H9 (cell line): ENCODE measurements around the gene RPL23. TPM values are rescaled to one million over a fixed set of nuclear protein-coding genes. Genes with fewer than 3 reads are reported as not detected.

Experiments used
- DNase-seq: peaks from one replicate; pipeline ENCODE4 v3.0.0-alpha.2; 2017
- H2AFZ ChIP-seq: one replicate; pipeline ENCODE4 v1.6.1; 2013; ENCODE audit warnings: mild to moderate bottlenecking, low read length, control low read depth, moderate library complexity
- H2AK5ac ChIP-seq: 2 replicates; pipeline ENCODE4 v1.6.1; 2013; ENCODE audit warnings: low read length, control low read depth, mixed read lengths; ENCODE audit not compliant: insufficient read length
- H2BK120ac ChIP-seq: one replicate; pipeline ENCODE4 v1.6.1; 2013; ENCODE audit warnings: low read depth, mild to moderate bottlenecking, low read length, control low read depth, inconsistent platforms; ENCODE audit not compliant: poor library complexity, severe bottlenecking
- H2BK12ac ChIP-seq: 2 replicates; pipeline ENCODE4 v1.6.1; 2013; ENCODE audit warnings: low read length, control low read depth, mixed read lengths, low read depth; ENCODE audit not compliant: insufficient read length
- H2BK15ac ChIP-seq: 2 replicates; pipeline ENCODE4 v1.6.1; 2013; ENCODE audit warnings: low read depth, low read length, control low read depth
- H2BK20ac ChIP-seq: one replicate; pipeline ENCODE4 v1.6.1; 2013; ENCODE audit warnings: low read depth, mild to moderate bottlenecking, low read length, control low read depth, inconsistent platforms; ENCODE audit not compliant: poor library complexity, severe bottlenecking
- H2BK5ac ChIP-seq: 2 replicates; pipeline ENCODE4 v1.6.1; 2013; ENCODE audit warnings: low read length, control low read depth, mixed read lengths; ENCODE audit not compliant: insufficient read length
- H3K14ac ChIP-seq: 2 replicates; pipeline ENCODE4 v1.6.1; 2013; ENCODE audit warnings: low read length, control low read depth; ENCODE audit not compliant: insufficient read depth
- H3K18ac ChIP-seq: 2 replicates; pipeline ENCODE4 v1.6.1; 2013; ENCODE audit warnings: low read depth, mild to moderate bottlenecking, mixed read lengths, low read length, control low read depth; ENCODE audit not compliant: insufficient read length
- H3K23ac ChIP-seq: 2 replicates; pipeline ENCODE4 v1.6.1; 2013; ENCODE audit warnings: low read length, control low read depth, mixed read lengths, low read depth; ENCODE audit not compliant: insufficient read length
- H3K23me2 ChIP-seq: 2 replicates; pipeline ENCODE4 v1.6.1; 2013; ENCODE audit warnings: low read depth, mild to moderate bottlenecking, mixed read lengths, low read length, control low read depth; ENCODE audit not compliant: insufficient read length, poor library complexity, severe bottlenecking
- H3K27ac ChIP-seq: 2 replicates; pipeline ENCODE4 v1.5.1; 2013; ENCODE audit warnings: low read length, control low read depth, mixed read lengths, low read depth; ENCODE audit not compliant: insufficient read length
- H3K27me3 ChIP-seq: 2 replicates; pipeline ENCODE4 v1.6.1; 2013; ENCODE audit warnings: low read length, control low read depth, inconsistent platforms; ENCODE audit not compliant: insufficient read depth
- H3K4ac ChIP-seq: 2 replicates; pipeline ENCODE4 v1.6.1; 2013; ENCODE audit warnings: low read depth, mild to moderate bottlenecking, control low read depth, inconsistent platforms, low read length, moderate library complexity
- H3K4me1 ChIP-seq: 2 replicates; pipeline ENCODE4 v1.6.1; 2013; ENCODE audit warnings: low read length, control low read depth, inconsistent platforms; ENCODE audit not compliant: insufficient read depth
- H3K4me2 ChIP-seq: 2 replicates; pipeline ENCODE4 v1.6.1; 2013; ENCODE audit warnings: low read length, control low read depth, mixed read lengths; ENCODE audit not compliant: insufficient read length, insufficient read depth
- H3K56ac ChIP-seq: 2 replicates; pipeline ENCODE4 v1.6.1; 2013; ENCODE audit warnings: low read depth, mild to moderate bottlenecking, mixed read lengths, low read length, control low read depth; ENCODE audit not compliant: insufficient read length
- H3K79me1 ChIP-seq: 2 replicates; pipeline ENCODE4 v1.6.1; 2013; ENCODE audit warnings: low read depth, mild to moderate bottlenecking, moderate library complexity, low read length, control low read depth, inconsistent platforms; ENCODE audit not compliant: insufficient read depth, poor library complexity, severe bottlenecking
- H3K79me2 ChIP-seq: 2 replicates; pipeline ENCODE4 v1.6.1; 2013; ENCODE audit warnings: low read length, control low read depth, inconsistent platforms; ENCODE audit not compliant: insufficient read depth
- H3K9ac ChIP-seq: 2 replicates; pipeline ENCODE4 v1.6.1; 2013; ENCODE audit warnings: low read length, control low read depth, mixed read lengths; ENCODE audit not compliant: insufficient read length; ENCODE audit errors: extremely low read depth
- H3K9me3 ChIP-seq: one replicate; pipeline ENCODE4 v1.6.1; 2013; ENCODE audit warnings: low read depth, low read length, inconsistent platforms; ENCODE audit not compliant: control insufficient read depth
- H3T11ph ChIP-seq: one replicate; pipeline ENCODE4 v1.6.1; 2013; ENCODE audit warnings: mild to moderate bottlenecking, low read length, control low read depth, inconsistent platforms
- H4K20me1 ChIP-seq: one replicate; pipeline ENCODE4 v1.6.1; 2013; ENCODE audit not compliant: control insufficient read depth, insufficient read length, insufficient read depth
- H4K5ac ChIP-seq: 2 replicates; pipeline ENCODE4 v1.6.1; 2013; ENCODE audit warnings: low read depth, mild to moderate bottlenecking, mixed read lengths, low read length, control low read depth; ENCODE audit not compliant: insufficient read length
- H4K8ac ChIP-seq: replicated peaks from 2 replicates; pipeline ENCODE4 v1.6.1; 2013; ENCODE audit warnings: low read length, control low read depth, mixed read lengths, low read depth; ENCODE audit not compliant: insufficient read length
- H4K91ac ChIP-seq: 2 replicates; pipeline ENCODE4 v1.6.1; 2013; ENCODE audit warnings: low read depth, mild to moderate bottlenecking, moderate library complexity, mixed read lengths, low read length, control low read depth; ENCODE audit not compliant: insufficient read length
- H3K27ac Mint-ChIP-seq, 3 experiments: 2 replicates in 2 of 3; 3 replicates in 1 of 3; pipeline ENCODE4 v1.8.0; 2020 to 2021; ENCODE audit warnings: mixed read lengths in 3 of 3, mild to moderate bottlenecking in 1 of 3, moderate library complexity in 1 of 3
- H3K27me3 Mint-ChIP-seq: 2 replicates; pipeline ENCODE4 v1.8.0; 2021; ENCODE audit warnings: low read depth, mild to moderate bottlenecking, moderate library complexity, mixed read lengths
- H3K36me3 Mint-ChIP-seq, 3 experiments: 2 replicates in 2 of 3; 3 replicates in 1 of 3; pipeline ENCODE4 v1.8.0; 2020 to 2021; ENCODE audit warnings: low read depth in 3 of 3, mixed read lengths in 3 of 3; ENCODE audit not compliant: insufficient read depth in 1 of 3
- H3K4me1 Mint-ChIP-seq, 2 experiments: 2 replicates each; pipeline ENCODE4 v1.8.0; 2020; ENCODE audit warnings: mixed read lengths in 2 of 2
- H3K4me3 Mint-ChIP-seq, 2 experiments: 2 replicates in 1 of 2; 3 replicates in 1 of 2; pipeline ENCODE4 v1.8.0; 2020 to 2021; ENCODE audit warnings: mild to moderate bottlenecking in 2 of 2, mixed read lengths in 2 of 2, moderate library complexity in 1 of 2
- H3K9me3 Mint-ChIP-seq, 2 experiments: 2 replicates in 1 of 2; 3 replicates in 1 of 2; pipeline ENCODE4 v1.8.0; 2020; ENCODE audit warnings: mild to moderate bottlenecking in 2 of 2, mixed read lengths in 2 of 2, moderate library complexity in 1 of 2
- CTCF ChIP-seq: fragments of 200-600 bp; sonication (generic); conservative IDR thresholded peaks from 3 replicates; pipeline ENCODE4 v1.8.0; 2021; ENCODE audit warnings: antibody characterized with exemption, mild to moderate bottlenecking
- WGBS: extraction: QIAGEN DNeasy Blood & Tissue Kit; methylation state at CpG from one replicate; pipeline ENCODE4 v1.1.7; 2013; ENCODE audit warnings: missing lambda C conversion rate, low lambda C conversion rate, mixed read lengths; ENCODE audit not compliant: insufficient read length; ENCODE audit errors: extremely low coverage; 5-methylcytosine and 5-hydroxymethylcytosine counted together
- total RNA-seq: library from RNA; stranded (reverse); gene quantifications from 2 replicates; pipeline ENCODE4 v1.2.1, GENCODE V29; 2021

Gene RPL23
- total RNA-seq, 1 experiment from 2014 or later: 2,084 TPM

GRCh38 chr17:38867179-38867967 lies 13.9 kb upstream of the RPL23 start:
- no peak overlapping the region for H3T11ph ChIP-seq
- peaks cover 22% of the 10 kb centered on the region for H3K23me2 ChIP-seq

More at GRCh38 chr17:38867179-38867967, 13.9 kb upstream of the RPL23 start:
- no peak overlapping the region for H2BK120ac ChIP-seq
- no peaks in the 10 kb centered on the region for H3K27me3 ChIP-seq
- WGBS: no CpG with 5 or more reads among the region's 31 CpGs
- no peak overlapping the region for H2AFZ ChIP-seq
- no peak overlapping the region for H3K18ac ChIP-seq
- no peak overlapping the region for H3K23ac ChIP-seq
- no peaks in the 10 kb centered on the region; the same call in 1 of the 2 replicates for H3K4me1 ChIP-seq
- no peak overlapping the region for H2BK12ac ChIP-seq
- H3K79me1 ChIP-seq: no peaks in the 10 kb centered on the region
- DNase-seq: peak; percentile 82
- no peak overlapping the region for H3K56ac ChIP-seq
- H3K4me1 Mint-ChIP-seq: peaks cover 14 to 24% of the 10 kb centered on the region in 2 experiments
- peaks cover 4 to 8% of the 10 kb centered on the region in 2 experiments; a peak in 3 of 5 replicates for H3K9me3 Mint-ChIP-seq
- H2AK5ac ChIP-seq: no peak overlapping the region
- peak overlapping the region; percentile 94 for H3K4me2 ChIP-seq
- no peaks in the 10 kb centered on the region for H4K20me1 ChIP-seq
- no peak overlapping the region for H2BK20ac ChIP-seq
- no peak overlapping the region for H4K91ac ChIP-seq
- H3K79me2 ChIP-seq: peaks cover 15% of the 10 kb centered on the region; the same call in 1 of the 2 replicates
- H3K9me3 ChIP-seq: no peaks in the 10 kb centered on the region
- H3K27ac ChIP-seq: peak overlapping the region; percentile 7
- H3K4ac ChIP-seq: no peak overlapping the region
- peak; percentile 43 for TF ChIP-seq CTCF
- H3K36me3 Mint-ChIP-seq: peaks cover 0 to 2% (median 2%) of the 10 kb centered on the region in 3 experiments; a peak in 2 of 7 replicates
- peak overlapping the region; percentile 62 for H3K9ac ChIP-seq
- H3K14ac ChIP-seq: no peak overlapping the region
- no peak overlapping the region for H2BK5ac ChIP-seq
- peak overlapping the region; percentile 64 to 74 (median 68); a peak in 5 of 7 replicates for H3K27ac Mint-ChIP-seq
- H4K8ac ChIP-seq: no peak overlapping the region
- H3K27me3 Mint-ChIP-seq: peaks cover 3% of the 10 kb centered on the region; the same call in 1 of the 2 replicates
- H4K5ac ChIP-seq: no peak overlapping the region
- H3K4me3 Mint-ChIP-seq: peak overlapping the region; percentile 98 to 99
- H2BK15ac ChIP-seq: no peak overlapping the region
